HEK293T (cell line): Measurements from ENCODE around the gene FBLN7.
"Not testable (repeated sequence)": the region's sequence is repeated elsewhere in the genome, so short reads cannot be mapped to it uniquely, and the experiment has no call there.

Experiments
- CTCF ChIA-PET: fragments of 350-600 bp; formaldehyde crosslinking; extraction: SDS; loops from one replicate; lab custom pipeline; 2021; ENCODE audit warnings: antibody characterized with exemption, inconsistent platforms; lab: Yijun Ruan, JAX
- POLR2A ChIA-PET: fragments of 350-600 bp; formaldehyde crosslinking; extraction: SDS; loops from one replicate; lab custom pipeline; 2020; ENCODE audit warnings: antibody characterized with exemption, inconsistent platforms; lab: Yijun Ruan, JAX
- DNase-seq: peaks from one replicate; pipeline ENCODE4 v3.0.0; 2012; ENCODE audit warnings: mixed read lengths; ENCODE audit errors: extremely low spot score
- ARNT ChIP-seq: fragments of 450-650 bp; IDR thresholded peaks from 2 replicates; pipeline ENCODE4 v1.6.1; 2017; ENCODE audit warnings: mild to moderate bottlenecking
- BHLHE40 ChIP-seq: fragments of 450-650 bp; IDR thresholded peaks from 2 replicates; pipeline ENCODE4 v1.6.1; 2016; ENCODE audit warnings: mild to moderate bottlenecking, moderate library complexity, borderline replicate concordance
- CTBP1 ChIP-seq: fragments of 450-650 bp; IDR thresholded peaks from 2 replicates; pipeline ENCODE4 v1.6.1; 2016; ENCODE audit warnings: borderline replicate concordance
- ELF4 ChIP-seq: fragments of 450-650 bp; IDR thresholded peaks from 2 replicates; pipeline ENCODE4 v1.6.1; 2017; ENCODE audit warnings: antibody characterized with exemption
- FOXA1 ChIP-seq: fragments of 450-650 bp; IDR thresholded peaks from 2 replicates; pipeline ENCODE4 v1.6.1; 2016; ENCODE audit warnings: mild to moderate bottlenecking
- FOXK2 ChIP-seq: fragments of 450-650 bp; IDR thresholded peaks from 2 replicates; pipeline ENCODE4 v1.6.1; 2016; ENCODE audit warnings: mild to moderate bottlenecking
- FOXM1 ChIP-seq: fragments of 450-650 bp; IDR thresholded peaks from 2 replicates; pipeline ENCODE4 v1.6.1; 2017; ENCODE audit warnings: mild to moderate bottlenecking, borderline replicate concordance
- HDGF ChIP-seq: fragments of 450-650 bp; IDR thresholded peaks from 2 replicates; pipeline ENCODE4 v1.6.1; 2017; ENCODE audit warnings: antibody characterized with exemption, borderline replicate concordance
- L3MBTL2 ChIP-seq: fragments of 450-650 bp; conservative IDR thresholded peaks from 2 replicates; pipeline ENCODE4 v1.6.1; 2016; ENCODE audit warnings: mild to moderate bottlenecking
- LEF1 ChIP-seq: fragments of 450-650 bp; IDR thresholded peaks from 2 replicates; pipeline ENCODE4 v1.6.1; 2017; ENCODE audit warnings: mild to moderate bottlenecking, borderline replicate concordance
- NFRKB ChIP-seq: fragments of 450-650 bp; IDR thresholded peaks from 2 replicates; pipeline ENCODE4 v1.6.1; 2016; ENCODE audit warnings: mild to moderate bottlenecking, moderate library complexity
- PKNOX1 ChIP-seq: fragments of 450-650 bp; IDR thresholded peaks from 2 replicates; pipeline ENCODE4 v1.6.1; 2016
- SP1 ChIP-seq: fragments of 450-650 bp; IDR thresholded peaks from 2 replicates; pipeline ENCODE4 v1.6.1; 2017
- SUZ12 ChIP-seq: fragments of 450-650 bp; IDR thresholded peaks from 2 replicates; pipeline ENCODE4 v1.6.1; 2016; ENCODE audit warnings: mild to moderate bottlenecking
- TARDBP ChIP-seq: fragments of 450-650 bp; IDR thresholded peaks from 2 replicates; pipeline ENCODE4 v1.6.1; 2016
- ZNF384 ChIP-seq: fragments of 450-650 bp; IDR thresholded peaks from 2 replicates; pipeline ENCODE4 v1.6.1; 2016

FBLN7 gene

GRCh38 chr2:112108178-112108832, 29.9 kb upstream of the FBLN7 start:
- ChIA-PET CTCF (no interaction called here), POLR2A (no interaction called here)
- DNase-seq: no peak
- TF ChIP-seq SUZ12 (no peak), L3MBTL2 (no peak), ELF4 (no peak), PKNOX1 (no peak)

GRCh38 chr2:112109278-112109677, 28.9 kb upstream of the FBLN7 start:
- CTCF ChIA-PET: interaction anchor here (0.9 kb wide), 1 partner anchor 13 kb away, joined by 3 read pairs; no protein-coding TSS in a partner anchor
- POLR2A ChIA-PET: no interaction called here

GRCh38 chr2:112110966-112111365, 27.2 kb upstream of the FBLN7 start:
- POLR2A ChIA-PET: no interaction called here
- no peak for DNase-seq
- CTCF ChIA-PET: no interaction called here
- no peak for TF ChIP-seq L3MBTL2
- no peak for TF ChIP-seq TARDBP
- TF ChIP-seq PKNOX1: no peak
- TF ChIP-seq LEF1: no peak
- no peak for TF ChIP-seq CTBP1
- TF ChIP-seq BHLHE40: no peak
- TF ChIP-seq ARNT: no peak

More at GRCh38 chr2:112109278-112109677, 28.9 kb upstream of the FBLN7 start:
- TF ChIP-seq ZNF384 (no peak), PKNOX1 (no peak), ELF4 (no peak), BHLHE40 (no peak), FOXK2 (no peak), L3MBTL2 (no peak), FOXA1 (no peak)
- DNase-seq: no peak

- CTCF ChIA-PET, POLR2A ChIA-PET, DNase-seq: not testable (repeated sequence)
Measured at GRCh38 chr2:112113354-112113753, 24.8 kb upstream of the FBLN7 start.

- DNase-seq: peak; percentile 17
- ChIA-PET POLR2A (no interaction called here), CTCF (interaction anchor here (0.9 kb wide), 2 partner anchors 157 to 230 kb away, joined by 3 read pairs; no protein-coding TSS in a partner anchor)
- TF ChIP-seq ZNF384 (no peak), L3MBTL2 (no peak), FOXK2 (no peak), HDGF (no peak), ELF4 (no peak), SUZ12 (no peak), TARDBP (no peak)
Measured at GRCh38 chr2:112118148-112118547, 20.0 kb upstream of the FBLN7 start.

- ChIA-PET POLR2A (interaction anchor here (1.3 kb wide), 1 partner anchor 15 kb away, joined by 3 read pairs; no protein-coding TSS in a partner anchor), CTCF (interaction anchor here (0.6 to 1.6 kb wide), 5 partner anchors 12 to 911 kb away, joined by 3 to 4 read pairs (median 3); no protein-coding TSS in a partner anchor)
- TF ChIP-seq SUZ12: no peak
- TF ChIP-seq ZNF384: peak; percentile 29; the same call in 1 of the 2 replicates
- DNase-seq: peak; percentile 21
Measured at GRCh38 chr2:112121682-112122254, 16.4 kb upstream of the FBLN7 start.

- ChIA-PET CTCF (no interaction called here), POLR2A (no interaction called here)
- no peak for TF ChIP-seq SUZ12
- TF ChIP-seq FOXM1: no peak
- no peak for DNase-seq
Measured at GRCh38 chr2:112129060-112129459, 9.1 kb upstream of the FBLN7 start.

GRCh38 chr2:112133344-112133743, 4.8 kb upstream of the FBLN7 start:
- POLR2A ChIA-PET: no interaction called here
- no peak for DNase-seq
- TF ChIP-seq FOXA1 (no peak), SP1 (no peak), L3MBTL2 (no peak), ARNT (no peak), LEF1 (no peak), FOXM1 (no peak), FOXK2 (no peak), ELF4 (no peak), PKNOX1 (no peak), HDGF (no peak), CTBP1 (no peak), BHLHE40 (no peak), SUZ12 (no peak), ZNF384 (no peak), TARDBP (no peak), NFRKB (no peak)
- CTCF ChIA-PET: no interaction called here
